HepG2 (cell line): ENCODE results near the gene MTX1. TPM values are rescaled to one million over a fixed set of nuclear protein-coding genes. Genes with fewer than 3 reads are reported as not detected.

Experiments used
- DPF2 ChIP-seq: sonication (generic); formaldehyde crosslinking; IDR thresholded peaks from 2 replicates; pipeline ENCODE4 v1.4.0; 2020; ENCODE audit warnings: mild to moderate bottlenecking, low read depth, missing genetic modification reagents, borderline replicate concordance
- FOXM1 ChIP-seq: sonication (generic); formaldehyde crosslinking; IDR thresholded peaks from 2 replicates; pipeline ENCODE4 v1.5.0; 2020; ENCODE audit warnings: missing genetic modification reagents
- HHEX ChIP-seq: IDR thresholded peaks from 2 replicates; pipeline ENCODE4 v1.6.1; 2016; ENCODE audit warnings: control low read depth
- HMGXB4 ChIP-seq, 2 experiments: sonication (generic) in 1 of 2; formaldehyde crosslinking in 1 of 2; IDR thresholded peaks; 2 replicates each; pipeline versions ENCODE4 v1.4.0 to v1.6.1; 2018 to 2020; ENCODE audit warnings: missing genetic modification reagents in 2 of 2, borderline replicate concordance in 1 of 2, low read depth in 1 of 2, mild to moderate bottlenecking in 1 of 2, missing biosample characterization in 1 of 2
- HNRNPK ChIP-seq: fragments of 200-400 bp; formaldehyde crosslinking; IDR thresholded peaks from 2 replicates; pipeline ENCODE4 v1.6.1; 2018; ENCODE audit warnings: low read length, low read depth, moderate library complexity, mild to moderate bottlenecking; ENCODE audit not compliant: poor library complexity, severe bottlenecking
- HNRNPLL ChIP-seq: fragments of 200-400 bp; formaldehyde crosslinking; IDR thresholded peaks from 2 replicates; pipeline ENCODE4 v1.6.1; 2017; ENCODE audit warnings: mild to moderate bottlenecking, low read depth, low read length; ENCODE audit not compliant: poor library complexity, severe bottlenecking
- KIAA2018 ChIP-seq: sonication (generic); formaldehyde crosslinking; IDR thresholded peaks from 2 replicates; pipeline ENCODE4 v1.5.0; 2020; ENCODE audit warnings: mild to moderate bottlenecking, missing genetic modification reagents, borderline replicate concordance
- MAX ChIP-seq: IDR thresholded peaks from 2 replicates; pipeline ENCODE4 v1.6.1; 2012; ENCODE audit warnings: inconsistent platforms
- MEIS2 ChIP-seq: sonication (generic); formaldehyde crosslinking; IDR thresholded peaks from 2 replicates; pipeline ENCODE4 v1.9.0; 2021; ENCODE audit warnings: mild to moderate bottlenecking, missing genetic modification reagents
- NR3C1 ChIP-seq: sonication (generic); formaldehyde crosslinking; IDR thresholded peaks from 2 replicates; pipeline ENCODE4 v1.4.0; 2020; ENCODE audit warnings: missing genetic modification reagents
- RFXANK ChIP-seq: IDR thresholded peaks from 2 replicates; pipeline ENCODE4 v1.6.1; 2016
- SOX6 ChIP-seq, 2 experiments: fragments of 450-650 bp in 1 of 2; sonication (generic) in 1 of 2; formaldehyde crosslinking in 1 of 2; IDR thresholded peaks; 2 replicates each; pipeline versions ENCODE4 v1.4.0 to v1.6.1; 2017 to 2020; ENCODE audit warnings: antibody characterized with exemption in 1 of 2, mild to moderate bottlenecking in 1 of 2, missing genetic modification reagents in 1 of 2
- TFE3 ChIP-seq: IDR thresholded peaks from 2 replicates; pipeline ENCODE4 v1.6.1; 2016
- THAP11 ChIP-seq: IDR thresholded peaks from 2 replicates; pipeline ENCODE4 v1.6.1; 2016; ENCODE audit warnings: missing biosample characterization, missing genetic modification reagents
- ZNF44 ChIP-seq: sonication (generic); formaldehyde crosslinking; IDR thresholded peaks from 2 replicates; pipeline ENCODE4 v1.5.1; 2020; ENCODE audit warnings: mild to moderate bottlenecking, missing genetic modification reagents
- ZNF460 ChIP-seq: sonication (generic); formaldehyde crosslinking; IDR thresholded peaks from 2 replicates; pipeline ENCODE4 v1.5.1; 2020; ENCODE audit warnings: missing genetic modification reagents, mild to moderate bottlenecking, borderline replicate concordance
- ZNF713 ChIP-seq: sonication (generic); formaldehyde crosslinking; IDR thresholded peaks from 2 replicates; pipeline ENCODE4 v1.4.0; 2020; ENCODE audit warnings: mild to moderate bottlenecking, missing genetic modification reagents
- polyA plus RNA-seq, 8 experiments: library from polyadenylated mRNA; depleted of rRNA in 3 of 8; stranded (reverse) in 7 of 8; unstranded in 1 of 8; fragments of >200 nt; fragmentation: Illumina TruSeq in 4 of 8; extraction: Trizol in 4 of 8; gene quantifications; 2 replicates each; pipeline versions ENCODE4 v1.2.1 to v1.2.3, GENCODE V29; 2011 to 2016; ENCODE audit warnings: low read depth in 4 of 8, missing spikeins in 1 of 8, mixed read lengths in 1 of 8; ENCODE audit not compliant: insufficient read depth in 1 of 8
- total RNA-seq, 5 experiments: library from RNA; depleted of rRNA; stranded (reverse); fragments of >200 nt; fragmentation: Illumina TruSeq; extraction: Trizol; gene quantifications; 2 replicates each; pipeline ENCODE4 v1.2.3, GENCODE V29; 2016; ENCODE audit warnings: low read depth in 1 of 5

Gene MTX1
- total and polyA plus RNA-seq, 2 of the 13 experiments (the other 11 are each of a cell fraction or from before 2014, with no cell fraction given), result 64.5 to 72.6 TPM

- TF ChIP-seq HNRNPK (peak; percentile 67), MEIS2 (CRISPR knock-in tag) (peak; percentile 73; the same call in 1 of the 2 replicates), HNRNPLL (peak; percentile 25), ZNF713 (CRISPR knock-in tag) (no peak; the same call in 1 of the 2 replicates), THAP11 (peak; percentile 95), DPF2 (CRISPR knock-in tag) (no peak), TFE3 (CRISPR knock-in tag) (no peak), ZNF44 (0 out of 2 replicates have a peak, but pooled peaks have one; percentile 88), NR3C1 (CRISPR knock-in tag) (no peak), RFXANK (CRISPR knock-in tag) (0 out of 2 replicates have a peak, but pooled peaks have one; percentile 55), HMGXB4 (CRISPR knock-in tag; IDR thresholded peaks at IDR 0.05; ENCODE audit: borderline replicate concordance in 1 of 2, low read depth in 1 of 2) (peak; percentile 81 to 99), KIAA2018 (CRISPR knock-in tag) (no peak), FOXM1 (CRISPR knock-in tag) (no peak), MAX (peak; percentile 69), ZNF460 (CRISPR knock-in tag) (no peak), HHEX (no peak), SOX6 (IDR thresholded peaks at IDR 0.05) (no peak), SOX6 (CRISPR knock-in tag; IDR thresholded peaks at IDR 0.05) (peak; percentile 58; the same call in 1 of the 2 replicates)
Observed at GRCh38 chr1:155172732-155173477, 35.6 kb upstream of the MTX1 start, which contains the start of gene KRTCAP2 (continued).
